Measurements from ENCODE around the gene AGBL4.
"Not testable (repeated sequence)": the region's sequence is repeated elsewhere in the genome, so short reads cannot be mapped to it uniquely, and the experiment has no call there.

AGBL4 gene

DNA sequence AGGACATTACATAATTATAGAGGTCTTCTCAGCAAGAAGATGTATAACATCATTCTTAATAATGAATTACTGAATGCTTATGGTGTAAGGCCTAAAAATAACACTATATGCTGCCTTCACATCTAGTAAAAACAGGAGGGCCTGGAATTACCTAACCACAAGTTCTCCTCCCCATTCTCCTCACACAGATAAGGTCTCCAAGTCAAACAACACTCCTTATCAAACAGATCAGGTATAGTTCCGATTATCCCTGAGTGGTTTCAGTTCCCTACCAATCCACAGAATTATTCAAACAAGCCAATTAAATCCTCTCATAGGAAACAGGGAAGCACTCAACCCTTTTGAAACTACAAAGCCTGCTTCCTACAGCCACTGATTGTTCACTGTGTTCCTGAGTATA, 4.0 kb upstream of the AGBL4 start:
- DNase-seq (ENCODE audit: low read depth) = no peak
- no peak overlapping the region for H3K4me3 ChIP-seq (ENCODE audit: low read depth, low read length)
- TF ChIP-seq CTCF (IDR thresholded peaks at IDR 0.05; ENCODE audit: low read depth, low read length, missing control alignments) = no peak

DNA sequence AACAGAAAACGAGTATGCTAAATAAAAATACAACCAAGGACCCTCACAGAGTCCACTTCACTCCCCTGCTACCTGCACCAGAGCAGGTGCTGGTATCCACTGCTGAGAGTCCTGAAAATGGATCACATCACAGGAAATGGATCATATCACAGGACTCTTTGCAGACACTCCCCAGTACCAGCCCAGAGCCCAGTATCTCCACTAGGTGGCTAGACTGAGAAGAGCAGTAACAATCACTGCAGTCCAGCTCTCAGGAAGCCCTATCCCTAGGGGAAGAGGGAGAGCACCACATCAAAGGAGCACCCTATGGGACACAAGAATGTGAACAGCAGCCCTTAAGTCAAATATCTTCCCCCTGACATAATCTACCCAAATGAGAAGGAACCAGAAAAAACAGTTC, 28.0 kb downstream of the AGBL4 start:
- no peak for TF ChIP-seq CTCF (IDR thresholded peaks at IDR 0.05; ENCODE audit: low read depth, low read length, missing control alignments)
- DNase-seq (ENCODE audit: low read depth) = no peak
- H3K4me3 ChIP-seq (ENCODE audit: low read depth, low read length) = no peak overlapping the region

DNA sequence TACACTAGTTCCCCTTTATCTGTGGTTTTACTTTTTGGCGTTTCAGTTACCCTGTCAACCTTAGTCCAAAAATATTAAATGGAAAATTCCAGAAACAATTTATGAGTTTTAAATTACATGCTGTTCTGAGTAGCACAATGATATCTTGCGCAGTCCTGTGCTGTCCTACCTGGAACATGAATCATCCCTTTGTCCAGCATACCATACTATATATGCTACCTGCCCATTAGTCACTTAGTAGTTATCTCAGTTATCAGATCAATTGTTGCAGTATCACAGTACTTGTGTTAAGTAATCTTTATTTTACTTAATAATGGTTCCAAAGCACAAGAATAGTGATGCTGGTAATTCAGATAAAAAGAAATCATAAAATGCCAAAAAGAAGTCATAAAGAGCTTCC, 52.7 kb downstream of the AGBL4 start:
- TF ChIP-seq CTCF (IDR thresholded peaks at IDR 0.05; ENCODE audit: low read depth, low read length, missing control alignments) = no peak
- no peak overlapping the region for H3K4me3 ChIP-seq (ENCODE audit: low read depth, low read length)
- no peak for DNase-seq (ENCODE audit: low read depth)

DNA sequence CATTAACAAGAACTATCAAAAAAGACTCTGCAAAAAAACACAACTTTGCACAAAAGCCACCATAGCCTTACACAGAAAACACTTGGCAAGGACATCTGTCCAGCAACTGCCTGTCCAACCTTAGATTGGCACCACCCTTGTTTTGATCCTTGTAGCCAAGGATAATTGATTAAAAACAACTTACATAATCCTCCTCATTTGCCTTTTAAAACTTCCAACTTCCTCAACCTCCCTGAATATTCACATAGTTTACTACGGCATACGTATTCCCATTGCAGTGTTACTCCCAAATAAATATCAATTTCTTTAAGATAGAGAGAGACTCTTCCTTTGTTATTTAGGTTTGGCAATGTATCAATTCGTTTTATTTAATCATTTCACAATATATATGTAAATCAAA, 72.4 kb downstream of the AGBL4 start:
- H3K4me3 ChIP-seq (ENCODE audit: low read depth, low read length) = no peak overlapping the region
- TF ChIP-seq CTCF (IDR thresholded peaks at IDR 0.05; ENCODE audit: low read depth, low read length, missing control alignments) = no peak
- DNase-seq (ENCODE audit: low read depth) = no peak

DNA sequence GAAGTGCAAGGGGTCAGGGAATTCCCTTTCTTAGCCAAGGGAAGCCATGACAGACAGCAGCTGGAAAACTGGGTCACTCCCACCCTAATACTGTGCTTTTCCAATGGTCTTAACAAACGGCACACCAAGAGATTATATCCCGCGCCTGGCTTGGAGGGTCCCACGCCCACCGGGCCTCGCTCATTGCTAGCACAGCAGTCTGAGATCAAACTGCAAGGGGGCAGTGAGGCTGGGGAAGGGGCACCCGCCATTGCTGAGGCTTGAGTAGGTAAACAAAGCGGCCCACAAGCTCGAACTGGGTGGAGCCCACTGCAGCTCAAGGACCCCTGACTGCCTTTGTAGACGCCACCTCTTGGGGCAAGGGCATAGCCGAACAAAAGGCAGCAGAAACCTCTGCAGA, 108.5 kb downstream of the AGBL4 start:
- not testable (repeated sequence) for H3K4me3 ChIP-seq (ENCODE audit: low read depth, low read length); DNase-seq (ENCODE audit: low read depth)

GRCh38 chr1:49906365-49906764, 117.4 kb downstream of the AGBL4 start:
- TF ChIP-seq CTCF (IDR thresholded peaks at IDR 0.05; ENCODE audit: low read depth, low read length, missing control alignments) = no peak
- no peak overlapping the region for H3K4me3 ChIP-seq (ENCODE audit: low read depth, low read length)
- no peak for DNase-seq (ENCODE audit: low read depth)

DNA sequence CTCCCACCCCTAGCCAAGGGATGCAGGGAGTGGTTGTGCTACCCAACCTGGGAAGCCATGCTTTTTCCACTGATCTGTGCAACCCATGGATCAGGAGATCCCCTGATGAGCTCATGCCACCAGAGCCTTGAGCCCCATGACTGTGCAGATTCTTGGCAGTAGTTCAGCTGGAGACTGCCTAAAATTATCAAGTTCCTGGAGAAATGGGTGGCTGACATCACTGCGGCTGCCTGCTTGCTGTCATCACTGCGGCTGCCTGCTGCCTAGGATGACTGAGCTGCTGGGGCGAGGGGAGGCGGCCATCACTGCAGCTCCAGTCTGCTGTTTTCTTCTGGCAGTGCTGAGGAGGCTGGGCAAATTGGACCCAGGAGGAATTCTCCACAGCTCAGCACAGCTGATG, 159.2 kb downstream of the AGBL4 start:
- no peak for TF ChIP-seq CTCF (IDR thresholded peaks at IDR 0.05; ENCODE audit: low read depth, low read length, missing control alignments)
- H3K4me3 ChIP-seq (ENCODE audit: low read depth, low read length) = no peak overlapping the region
- no peak for DNase-seq (ENCODE audit: low read depth)

GRCh38 chr1:49854741-49855140, 169.0 kb downstream of the AGBL4 start:
- no peak for TF ChIP-seq CTCF (IDR thresholded peaks at IDR 0.05; ENCODE audit: low read depth, low read length, missing control alignments)
- DNase-seq (ENCODE audit: low read depth) = no peak
- no peak overlapping the region for H3K4me3 ChIP-seq (ENCODE audit: low read depth, low read length)
